CMK (cell line): ENCODE measurements around the gene KCNIP4.

Source experiments
- DNase-seq: peaks from one replicate; pipeline ENCODE4 v3.0.0-alpha.2; 2010; ENCODE audit warnings: low read depth

The KCNIP4 gene

GRCh38 chr4:21457086-21457840, 491.3 kb downstream of the KCNIP4 start:
- no peak for DNase-seq

- DNase-seq = no peak
Measured at GRCh38 chr4:21454831-21455230, 493.7 kb downstream of the KCNIP4 start.

GRCh38 chr4:21454201-21454600, 494.4 kb downstream of the KCNIP4 start:
- no peak for DNase-seq

- no peak for DNase-seq
Measured at GRCh38 chr4:21452931-21453330, 495.6 kb downstream of the KCNIP4 start.

GRCh38 chr4:21451032-21451431, 497.5 kb downstream of the KCNIP4 start:
- no peak for DNase-seq

- DNase-seq = no peak
Measured at GRCh38 chr4:21450331-21450730, 498.2 kb downstream of the KCNIP4 start.

GRCh38 chr4:21447301-21448054, 501.1 kb downstream of the KCNIP4 start:
- no peak for DNase-seq

- DNase-seq = no peak
Measured at GRCh38 chr4:21420166-21420565, 528.4 kb downstream of the KCNIP4 start.

- DNase-seq = no peak
Measured at GRCh38 chr4:21415728-21416127, 532.8 kb downstream of the KCNIP4 start.

GRCh38 chr4:21413807-21414370, 534.7 kb downstream of the KCNIP4 start:
- DNase-seq = no peak

GRCh38 chr4:21411086-21411485, 537.5 kb downstream of the KCNIP4 start:
- no peak for DNase-seq

- DNase-seq = no peak
Measured at GRCh38 chr4:21410372-21410771, 538.2 kb downstream of the KCNIP4 start.

- DNase-seq = no peak
Measured at GRCh38 chr4:21387683-21388082, 560.9 kb downstream of the KCNIP4 start.

GRCh38 chr4:21386166-21386780, 562.3 kb downstream of the KCNIP4 start:
- no peak for DNase-seq

GRCh38 chr4:21385706-21386105, 562.9 kb downstream of the KCNIP4 start:
- no peak for DNase-seq

- DNase-seq = no peak
Measured at GRCh38 chr4:21384609-21385008, 564.0 kb downstream of the KCNIP4 start.

- DNase-seq = no peak
Measured at GRCh38 chr4:21380861-21381260, 567.7 kb downstream of the KCNIP4 start.

GRCh38 chr4:21377046-21377445, 571.5 kb downstream of the KCNIP4 start:
- DNase-seq = no peak

- no peak for DNase-seq
Measured at GRCh38 chr4:21376176-21376575, 572.4 kb downstream of the KCNIP4 start.

GRCh38 chr4:21374641-21375368, 573.8 kb downstream of the KCNIP4 start:
- DNase-seq = no peak

- DNase-seq = no peak
Measured at GRCh38 chr4:21367567-21367966, 581.0 kb downstream of the KCNIP4 start.

- DNase-seq = no peak
Measured at GRCh38 chr4:21366840-21367239, 581.7 kb downstream of the KCNIP4 start.
